Loucy (cell line): ENCODE data around the gene EFCAB5.

Experiments used
- EZH2phosphoT487 ChIP-seq: fragments of 200-600 bp; IDR thresholded peaks from 2 replicates; pipeline ENCODE4 v1.6.1; 2018; ENCODE audit warnings: antibody characterized with exemption, mild to moderate bottlenecking, moderate library complexity, borderline replicate concordance
- TF ChIP-seq, protein P1 (sequence below): fragments of 200-600 bp; sonication (generic); conservative IDR thresholded peaks from 2 replicates; pipeline ENCODE4 v1.5.1; 2014; ENCODE audit warnings: mild to moderate bottlenecking, antibody characterized with exemption, low read length

DNA sequence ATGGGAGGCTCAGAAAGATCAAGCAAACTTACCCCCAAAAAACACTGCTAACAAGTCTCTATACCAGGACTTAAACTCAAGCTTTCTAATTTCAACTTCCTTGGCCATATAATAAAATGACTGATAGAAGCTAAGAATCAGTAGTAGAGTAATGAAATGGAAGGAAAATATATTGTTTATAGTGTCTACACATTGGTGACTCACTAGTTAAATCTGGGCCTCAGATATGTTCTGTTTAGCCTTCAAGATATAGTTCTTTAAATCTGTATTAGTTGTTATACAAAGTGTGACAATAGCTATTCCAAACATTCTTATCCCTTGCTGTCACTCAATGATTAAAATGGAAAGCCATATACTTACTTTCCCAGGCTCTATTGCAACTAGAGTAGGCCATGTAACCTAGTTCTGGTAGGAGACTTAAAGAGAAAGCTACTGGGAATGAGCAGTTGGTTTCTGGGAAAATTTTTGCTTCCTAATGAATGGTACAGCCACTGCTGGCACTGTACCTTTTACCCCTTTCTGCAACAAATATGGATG, 29.7 kb upstream of the EFCAB5 start:
- no peak for TF ChIP-seq EZH2phosphoT487
- TF ChIP-seq, protein P1, sequence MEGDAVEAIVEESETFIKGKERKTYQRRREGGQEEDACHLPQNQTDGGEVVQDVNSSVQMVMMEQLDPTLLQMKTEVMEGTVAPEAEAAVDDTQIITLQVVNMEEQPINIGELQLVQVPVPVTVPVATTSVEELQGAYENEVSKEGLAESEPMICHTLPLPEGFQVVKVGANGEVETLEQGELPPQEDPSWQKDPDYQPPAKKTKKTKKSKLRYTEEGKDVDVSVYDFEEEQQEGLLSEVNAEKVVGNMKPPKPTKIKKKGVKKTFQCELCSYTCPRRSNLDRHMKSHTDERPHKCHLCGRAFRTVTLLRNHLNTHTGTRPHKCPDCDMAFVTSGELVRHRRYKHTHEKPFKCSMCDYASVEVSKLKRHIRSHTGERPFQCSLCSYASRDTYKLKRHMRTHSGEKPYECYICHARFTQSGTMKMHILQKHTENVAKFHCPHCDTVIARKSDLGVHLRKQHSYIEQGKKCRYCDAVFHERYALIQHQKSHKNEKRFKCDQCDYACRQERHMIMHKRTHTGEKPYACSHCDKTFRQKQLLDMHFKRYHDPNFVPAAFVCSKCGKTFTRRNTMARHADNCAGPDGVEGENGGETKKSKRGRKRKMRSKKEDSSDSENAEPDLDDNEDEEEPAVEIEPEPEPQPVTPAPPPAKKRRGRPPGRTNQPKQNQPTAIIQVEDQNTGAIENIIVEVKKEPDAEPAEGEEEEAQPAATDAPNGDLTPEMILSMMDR, result no peak
